Smooth muscle cell (in vitro differentiated cells): ENCODE data around the gene LGALS9B. TPM values are rescaled to one million over a fixed set of nuclear protein-coding genes. Genes with fewer than 3 reads are reported as not detected.
"Not testable (repeated sequence)": the region's sequence is repeated elsewhere in the genome, so short reads cannot be mapped to it uniquely, and the experiment has no call there.

Experiments
- DNase-seq: peaks from one replicate; lab custom pipeline; 2025; ENCODE audit not compliant: unreplicated experiment; lab: John Stamatoyannopoulos, UW
- H2AFZ ChIP-seq: fragments of 200-600 bp; sonication (generic); 2 replicates; pipeline ENCODE4 v1.6.0; 2016; ENCODE audit warnings: antibody characterized with exemption, low read depth, mild to moderate bottlenecking
- H3F3A ChIP-seq: fragments of 200-600 bp; sonication (generic); 2 replicates; pipeline ENCODE4 v1.6.0; 2017; ENCODE audit warnings: antibody characterized with exemption, low read depth
- H3K27ac ChIP-seq: fragments of 200-600 bp; sonication (generic); 2 replicates; pipeline ENCODE4 v1.5.1; 2016; ENCODE audit warnings: low read depth, mild to moderate bottlenecking
- H3K27me3 ChIP-seq: fragments of 200-600 bp; sonication (generic); 2 replicates; pipeline ENCODE4 v1.6.1; 2016; ENCODE audit warnings: low read depth, mild to moderate bottlenecking
- H3K36me3 ChIP-seq: fragments of 200-600 bp; sonication (generic); 2 replicates; pipeline ENCODE4 v1.5.1; 2016; ENCODE audit warnings: low read depth
- H3K4me1 ChIP-seq: fragments of 200-600 bp; sonication (generic); 2 replicates; pipeline ENCODE4 v1.5.1; 2016; ENCODE audit warnings: low read depth
- H3K4me2 ChIP-seq: fragments of 200-600 bp; sonication (generic); 2 replicates; pipeline ENCODE4 v1.6.0; 2016; ENCODE audit warnings: mild to moderate bottlenecking
- H3K4me3 ChIP-seq: fragments of 200-600 bp; sonication (generic); 2 replicates; pipeline ENCODE4 v1.5.1; 2016; ENCODE audit warnings: mild to moderate bottlenecking
- H3K79me2 ChIP-seq: fragments of 200-600 bp; sonication (generic); 2 replicates; pipeline ENCODE4 v1.6.0; 2016; ENCODE audit warnings: low read depth, mild to moderate bottlenecking
- H3K9ac ChIP-seq: fragments of 200-600 bp; sonication (generic); 2 replicates; pipeline ENCODE4 v1.6.0; 2016; ENCODE audit warnings: low read depth
- H3K9me3 ChIP-seq: fragments of 200-600 bp; sonication (generic); replicated peaks from 2 replicates; pipeline ENCODE4 v1.5.1; 2016; ENCODE audit warnings: low read depth
- H4K20me1 ChIP-seq: fragments of 200-600 bp; sonication (generic); 2 replicates; pipeline ENCODE4 v1.6.0; 2016; ENCODE audit warnings: low read depth
- WGBS: methylation state at CpG from one replicate; pipeline ENCODE4 v1.1.7; 2016; ENCODE audit warnings: low lambda C conversion rate; 5-methylcytosine and 5-hydroxymethylcytosine counted together
- polyA plus RNA-seq: library from polyadenylated mRNA; unstranded; fragments of >200 nt; fragmentation: Nextera tagmentation; extraction: Ambion mirVana; gene quantifications from 2 replicates; pipeline ENCODE4 v1.2.1, GENCODE V29; 2016
- total RNA-seq: library from RNA; depleted of rRNA; stranded (reverse); fragments of >200 nt; gene quantifications from 2 replicates; pipeline ENCODE4 v1.2.3, GENCODE V29; 2014

LGALS9B gene
- total and polyA plus RNA-seq, 2 experiments from 2014 or later, result 0.90 to 1.3 TPM

DNA sequence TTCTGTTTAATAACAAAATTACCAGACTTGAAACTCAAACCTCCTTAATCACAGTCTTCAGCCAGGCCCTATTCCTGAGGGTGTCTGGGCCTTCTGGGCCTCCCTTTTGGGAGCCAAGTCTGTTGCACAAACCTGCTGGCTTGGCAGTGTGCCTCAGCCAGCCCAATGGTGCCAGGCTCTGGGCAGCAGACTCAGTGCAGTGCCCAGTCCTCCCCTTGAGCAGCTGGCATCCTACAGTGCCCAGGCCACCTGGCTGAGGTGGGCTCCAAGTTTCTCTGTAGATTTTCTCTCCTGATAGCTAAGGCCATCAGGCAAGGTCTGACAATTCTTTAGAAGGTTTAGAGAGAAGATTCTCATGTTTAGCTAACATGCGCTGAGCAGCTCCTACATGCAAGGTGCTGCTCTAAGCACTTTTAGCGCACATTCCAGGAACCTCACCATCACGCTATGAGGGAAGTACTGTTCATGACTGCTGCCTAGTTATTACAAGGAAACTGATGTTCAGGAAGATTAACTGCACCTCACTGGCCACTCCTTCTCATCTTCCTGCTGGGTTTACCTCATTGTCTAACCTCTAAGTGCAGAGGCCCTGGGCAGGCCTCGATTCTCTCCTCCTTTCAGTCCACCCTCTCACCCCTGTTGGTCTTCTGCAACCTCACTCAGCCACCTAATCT is 10.2 kb upstream of the LGALS9B start:
- not testable (repeated sequence) for H3K36me3 ChIP-seq, H4K20me1 ChIP-seq, H3K79me2 ChIP-seq, DNase-seq, H3K9ac ChIP-seq, H3K9me3 ChIP-seq, H3K4me2 ChIP-seq, H3K4me3 ChIP-seq, H3K27me3 ChIP-seq, H3K4me1 ChIP-seq, H2AFZ ChIP-seq, H3F3A ChIP-seq, H3K27ac ChIP-seq
- 96% methylated on average over 4 of the region's 4 CpGs for WGBS

DNA sequence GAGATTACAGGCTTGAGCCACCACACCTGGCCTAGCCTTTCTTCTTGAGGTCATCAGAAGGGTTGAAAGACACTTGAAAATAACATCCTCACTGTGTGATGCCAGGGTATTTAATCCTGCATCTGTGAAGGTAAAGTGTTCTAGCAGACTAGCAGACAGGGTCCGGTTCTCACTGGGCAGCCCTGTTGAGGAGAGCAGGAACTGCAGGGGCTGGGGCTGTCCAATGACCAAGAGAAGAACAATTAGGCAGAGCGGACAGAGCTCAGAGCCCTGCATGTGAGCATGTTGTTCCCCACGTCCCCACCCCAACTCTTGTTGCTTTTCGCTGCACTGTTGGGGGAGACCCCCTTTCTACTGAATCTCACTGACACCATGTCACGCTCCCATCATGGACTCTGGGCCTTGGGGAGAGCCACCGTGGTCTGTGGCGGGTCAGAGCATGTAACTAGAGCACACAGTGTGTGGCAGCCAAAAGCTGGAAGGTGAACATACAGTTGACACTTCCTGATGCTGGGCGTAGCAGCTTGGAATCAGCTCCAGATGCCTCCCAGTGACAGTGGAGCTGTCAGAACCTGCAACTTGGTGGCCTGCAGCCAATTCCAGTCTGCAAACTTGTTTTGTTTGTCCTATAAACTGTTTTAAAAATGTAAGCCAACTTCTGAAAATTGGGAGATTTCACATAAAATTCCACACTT is 7.9 kb upstream of the LGALS9B start:
- WGBS, result 94% methylated on average over 8 of the region's 8 CpGs
- not testable (repeated sequence) for H3K27me3 ChIP-seq, H3K9ac ChIP-seq, H3K4me2 ChIP-seq, H4K20me1 ChIP-seq, H3K4me3 ChIP-seq, DNase-seq, H3K79me2 ChIP-seq, H3K4me1 ChIP-seq, H2AFZ ChIP-seq, H3K9me3 ChIP-seq, H3F3A ChIP-seq, H3K27ac ChIP-seq, H3K36me3 ChIP-seq

DNA sequence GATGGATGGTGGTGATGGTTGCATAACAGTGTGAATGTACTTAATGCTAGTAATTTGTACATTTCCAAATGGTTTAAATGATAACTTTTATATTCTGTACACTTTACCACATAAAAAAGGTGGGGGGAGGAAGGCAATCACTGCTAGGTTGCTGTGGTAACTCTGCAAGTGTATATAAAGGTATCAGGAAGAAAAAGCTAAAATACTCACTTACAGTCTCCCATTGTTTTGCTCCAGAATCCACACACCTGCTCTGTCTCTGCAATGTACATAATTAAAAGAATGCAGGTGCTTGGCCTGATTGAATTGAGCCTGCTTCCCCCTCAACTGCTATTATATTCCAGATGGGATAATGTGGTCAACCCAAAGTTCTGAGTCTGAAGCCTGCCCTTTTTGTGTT is 6.7 kb upstream of the LGALS9B start:
- DNase-seq, H3K4me2 ChIP-seq, H3K79me2 ChIP-seq, H3K27ac ChIP-seq, H3K9me3 ChIP-seq, H3K27me3 ChIP-seq, H3F3A ChIP-seq, H3K36me3 ChIP-seq, H3K4me3 ChIP-seq, H4K20me1 ChIP-seq, H3K9ac ChIP-seq, H2AFZ ChIP-seq, H3K4me1 ChIP-seq: not testable (repeated sequence)

DNA sequence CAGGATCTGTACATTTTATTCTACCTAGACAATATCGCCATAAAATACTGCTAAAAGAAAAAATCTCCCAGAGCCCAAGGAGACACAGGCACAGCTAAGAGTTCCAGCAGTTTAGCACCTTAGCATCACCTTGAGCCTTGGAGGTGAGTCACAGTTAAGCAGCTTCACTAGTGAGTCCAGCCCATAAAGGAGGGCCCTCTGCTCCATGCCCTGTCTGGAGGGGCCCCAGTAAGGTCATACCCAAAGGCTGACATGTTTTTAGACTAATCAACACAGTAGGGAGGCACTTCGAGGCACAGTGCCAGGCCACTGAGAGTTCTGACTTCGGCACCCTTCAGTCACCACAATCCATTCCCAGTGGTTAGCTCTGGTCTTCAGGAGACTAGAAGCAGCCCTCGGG is 2.6 kb upstream of the LGALS9B start:
- not testable (repeated sequence) for H3K36me3 ChIP-seq, DNase-seq, H3K27me3 ChIP-seq, H3K4me3 ChIP-seq, H3K27ac ChIP-seq, H3K79me2 ChIP-seq, H3K4me1 ChIP-seq, H3K4me2 ChIP-seq, H3K9ac ChIP-seq, H3F3A ChIP-seq, H3K9me3 ChIP-seq, H4K20me1 ChIP-seq, H2AFZ ChIP-seq
- 43% methylated on average over 1 of the region's 4 CpGs for WGBS

DNA sequence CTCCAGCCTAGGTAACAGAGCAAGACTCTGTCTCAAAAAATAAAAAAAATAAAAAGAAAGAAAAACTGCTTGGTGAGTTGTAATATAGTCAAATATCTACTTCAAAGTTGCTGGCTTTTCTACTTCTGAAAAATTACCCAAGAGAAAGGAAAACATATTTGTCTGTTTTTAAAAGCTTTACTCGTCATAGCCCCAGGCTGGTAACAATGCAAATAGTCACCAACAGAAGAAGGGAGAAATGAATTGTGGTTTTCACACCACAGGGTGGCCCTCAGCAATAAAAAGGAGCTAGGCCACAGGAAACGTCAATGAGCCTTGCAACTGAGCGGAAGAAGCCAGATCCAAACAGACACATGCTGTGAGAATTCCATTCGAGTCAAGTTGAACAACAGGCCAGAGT is 1.8 kb upstream of the LGALS9B start:
- 50% methylated on average over 1 of the region's 4 CpGs for WGBS
- not testable (repeated sequence) for H2AFZ ChIP-seq, H3K36me3 ChIP-seq, H3K27ac ChIP-seq, DNase-seq, H3K9ac ChIP-seq, H3K9me3 ChIP-seq, H3K4me1 ChIP-seq, H3K4me2 ChIP-seq, H4K20me1 ChIP-seq, H3K79me2 ChIP-seq, H3F3A ChIP-seq, H3K27me3 ChIP-seq, H3K4me3 ChIP-seq

DNA sequence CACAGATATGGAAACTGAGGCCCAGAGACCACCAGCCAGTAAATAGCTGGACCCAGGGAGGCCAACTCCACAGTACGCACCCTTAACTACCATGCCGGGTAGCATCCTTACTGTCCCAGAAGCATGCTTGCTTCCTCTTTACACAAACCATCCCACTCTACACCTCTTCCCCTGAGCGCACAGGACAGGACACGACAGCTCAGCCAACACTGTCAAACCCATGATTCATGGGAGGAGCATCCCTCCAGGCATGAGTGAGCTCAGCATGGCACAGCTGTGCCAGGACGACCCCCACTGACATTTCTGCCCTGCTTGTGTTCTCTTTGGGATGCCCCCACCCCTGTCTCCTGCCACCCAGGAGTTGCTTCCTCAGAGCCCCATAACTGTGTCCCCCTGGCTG is 340 bp downstream of the LGALS9B start:
- H4K20me1 ChIP-seq, H3K79me2 ChIP-seq, H3K27ac ChIP-seq, H3K4me1 ChIP-seq, H3K4me2 ChIP-seq, H3F3A ChIP-seq, H3K4me3 ChIP-seq, H3K9ac ChIP-seq, H2AFZ ChIP-seq, H3K9me3 ChIP-seq, H3K36me3 ChIP-seq, H3K27me3 ChIP-seq, DNase-seq: not testable (repeated sequence)
- WGBS, result 72% methylated on average over 3 of the region's 5 CpGs

DNA sequence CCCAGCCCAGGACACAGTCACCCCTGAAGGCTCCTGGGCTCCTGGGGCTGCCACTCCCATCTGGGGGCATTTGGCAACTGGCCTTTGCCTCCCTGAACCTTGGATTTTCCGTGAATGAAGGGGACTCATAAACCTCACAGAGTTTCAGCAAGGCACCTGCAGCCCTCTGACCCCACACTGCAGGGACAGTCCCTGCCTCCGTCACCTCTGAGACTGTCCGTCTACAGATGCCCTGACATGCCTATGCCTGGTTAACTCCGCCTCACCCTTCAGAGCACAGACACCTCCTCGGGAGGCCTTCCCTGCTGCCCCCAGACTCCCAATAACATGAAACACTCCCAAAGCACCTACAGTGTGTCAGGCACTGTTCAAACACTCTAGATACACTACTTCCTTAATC is 786 bp downstream of the LGALS9B start:
- not testable (repeated sequence) for H3K9me3 ChIP-seq, H2AFZ ChIP-seq, H3K27me3 ChIP-seq, H3K27ac ChIP-seq, H3K4me1 ChIP-seq, H3K4me3 ChIP-seq, H3K4me2 ChIP-seq, H3K79me2 ChIP-seq, H3F3A ChIP-seq, H3K36me3 ChIP-seq, DNase-seq, H3K9ac ChIP-seq, H4K20me1 ChIP-seq
- WGBS, result 95% methylated on average over 3 of the region's 5 CpGs

DNA sequence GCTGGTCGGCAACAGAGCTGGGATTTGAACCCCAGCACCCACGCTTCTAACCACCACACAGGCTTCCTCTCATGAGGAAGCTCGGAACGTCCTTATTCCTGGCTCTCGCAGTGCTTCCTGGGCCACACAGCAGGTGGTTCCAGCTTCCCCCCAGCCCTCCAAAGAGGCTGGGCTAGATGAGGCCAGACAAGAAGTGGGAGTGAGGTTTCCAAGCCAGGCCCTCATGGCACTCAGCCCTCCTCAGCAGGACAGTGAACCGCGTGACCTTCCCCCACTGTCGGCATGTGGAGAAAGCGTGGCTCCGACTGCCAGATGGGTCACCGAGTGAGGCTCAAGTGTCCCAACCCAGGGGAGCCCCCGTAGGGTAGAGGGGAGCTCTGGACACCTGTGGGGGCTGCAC is 1.8 kb downstream of the LGALS9B start:
- H3K4me1 ChIP-seq, H3K27ac ChIP-seq, H3K27me3 ChIP-seq, H3K9me3 ChIP-seq, DNase-seq, H3F3A ChIP-seq, H2AFZ ChIP-seq, H3K79me2 ChIP-seq, H3K36me3 ChIP-seq, H3K4me3 ChIP-seq, H3K4me2 ChIP-seq, H4K20me1 ChIP-seq, H3K9ac ChIP-seq: not testable (repeated sequence)
- 98% methylated on average over 6 of the region's 12 CpGs for WGBS
